Subcutaneous abdominal adipose tissue (tissue), 5 donors: ENCODE results near the gene MTCH2.
"Not testable (repeated sequence)": the region's sequence is repeated elsewhere in the genome, so short reads cannot be mapped to it uniquely, and the experiment has no call there.

Experiments
- H3K27ac ChIP-seq: one replicate; pipeline ENCODE4 v1.7.0; 2013; ENCODE audit warnings: low read depth, mild to moderate bottlenecking, inconsistent platforms, low read length, moderate library complexity
- H3K27me3 ChIP-seq, 5 donors: one replicate each; pipeline ENCODE4 v1.7.0; 2013; ENCODE audit warnings: low read length in 5 of 5, inconsistent platforms in 1 of 5; ENCODE audit not compliant: control insufficient read depth in 5 of 5, insufficient read depth in 4 of 5
- H3K36me3 ChIP-seq, 5 donors: one replicate each; pipeline ENCODE4 v1.7.0; 2013; ENCODE audit warnings: low read length in 5 of 5; ENCODE audit not compliant: control insufficient read depth in 5 of 5, insufficient read depth in 5 of 5
- H3K4me1 ChIP-seq, 5 donors: one replicate each; pipeline ENCODE4 v1.7.0; 2013; ENCODE audit warnings: low read length in 5 of 5, mild to moderate bottlenecking in 3 of 5, moderate library complexity in 1 of 5; ENCODE audit not compliant: control insufficient read depth in 5 of 5, insufficient read depth in 5 of 5
- H3K4me3 ChIP-seq, 5 donors: one replicate each; pipeline ENCODE4 v1.7.0; 2013; ENCODE audit warnings: low read length in 5 of 5, low read depth in 1 of 5
- H3K9ac ChIP-seq, 5 donors: one replicate each; pipeline ENCODE4 v1.7.0; 2013; ENCODE audit warnings: low read length in 5 of 5, mild to moderate bottlenecking in 4 of 5, moderate library complexity in 3 of 5
- H3K9me3 ChIP-seq, 5 donors: one replicate each; pipeline ENCODE4 v1.7.0; 2013; ENCODE audit warnings: low read length in 5 of 5; ENCODE audit not compliant: control insufficient read depth in 5 of 5
- donor health status: healthy.
- donor health status: healthy.
- donor health status: healthy.
- donor health status: healthy.
- donor health status: healthy.

Gene MTCH2

GRCh38 chr11:47645500-47645899, 3.1 kb upstream of the MTCH2 start:
- H3K27me3 ChIP-seq: no peaks in the 10 kb centered on the region
- no peaks in the 10 kb centered on the region for H3K9me3 ChIP-seq
- no peak overlapping the region for H3K27ac ChIP-seq
- no peak overlapping the region for H3K4me3 ChIP-seq
- no peak overlapping the region for H3K9ac ChIP-seq
- H3K36me3 ChIP-seq: no peaks in the 10 kb centered on the region
- peaks cover 6 to 28% (median 24%) of the 10 kb centered on the region in 5 donors for H3K4me1 ChIP-seq

GRCh38 chr11:47641600-47642098, 710 bp downstream of the MTCH2 start:
- Histone ChIP-seq H3K9ac (peak overlapping the region; percentile 71 to 98 (median 95)), H3K27me3 (no peaks in the 10 kb centered on the region), H3K27ac (peak overlapping the region; percentile 95), H3K4me1 (peaks cover 6 to 37% (median 28%) of the 10 kb centered on the region in 5 donors), H3K9me3 (no peaks in the 10 kb centered on the region), H3K4me3 (peak overlapping the region; percentile 69 to 95 (median 88)), H3K36me3 (peaks cover 6 to 20% (median 10%) of the 10 kb centered on the region in 5 donors)

- not testable (repeated sequence) for H3K9me3 ChIP-seq, H3K27me3 ChIP-seq
- H3K4me3 ChIP-seq: peak overlapping the region in 3 of 5 donors; percentile 69 to 92 (median 88)
- H3K4me1 ChIP-seq: peaks cover 6 to 37% (median 28%) of the 10 kb centered on the region in 5 donors
- H3K27ac ChIP-seq: peak overlapping the region; percentile 95
- peak overlapping the region in 2 of 5 donors; percentile 91 to 95 for H3K9ac ChIP-seq
- H3K36me3 ChIP-seq: peaks cover 6 to 23% (median 11%) of the 10 kb centered on the region in 5 donors
Measured at GRCh38 chr11:47640506-47640905, 1.9 kb downstream of the MTCH2 start.

GRCh38 chr11:47636331-47636730, 6.0 kb downstream of the MTCH2 start:
- peaks cover 25 to 58% (median 34%) of the 10 kb centered on the region in 5 donors for H3K36me3 ChIP-seq
- H3K27ac ChIP-seq: not testable (repeated sequence)

GRCh38 chr11:47631473-47631872, 10.9 kb downstream of the MTCH2 start:
- Histone ChIP-seq H3K9me3 (no peaks in the 10 kb centered on the region), H3K4me1 (no peaks in the 10 kb centered on the region), H3K27me3 (no peaks in the 10 kb centered on the region), H3K27ac (no peak overlapping the region), H3K9ac (no peak overlapping the region), H3K4me3 (no peak overlapping the region), H3K36me3 (peaks cover 38 to 83% (median 64%) of the 10 kb centered on the region in 5 donors)

More at GRCh38 chr11:47636331-47636730, 6.0 kb downstream of the MTCH2 start:
- not testable (repeated sequence) for H3K9me3 ChIP-seq, H3K4me3 ChIP-seq, H3K27me3 ChIP-seq, H3K9ac ChIP-seq
- H3K4me1 ChIP-seq: peaks cover 2 to 21% (median 12%) of the 10 kb centered on the region in 5 donors

GRCh38 chr11:47628026-47628425, 14.3 kb downstream of the MTCH2 start:
- Histone ChIP-seq H3K36me3 (peaks cover 35 to 92% (median 71%) of the 10 kb centered on the region in 5 donors), H3K4me3 (no peak overlapping the region), H3K27ac (no peak overlapping the region), H3K9me3 (no peaks in the 10 kb centered on the region), H3K9ac (no peak overlapping the region), H3K27me3 (no peaks in the 10 kb centered on the region), H3K4me1 (no peaks in the 10 kb centered on the region)

GRCh38 chr11:47626234-47626633, 16.1 kb downstream of the MTCH2 start:
- H3K9ac ChIP-seq: no peak overlapping the region
- no peak overlapping the region for H3K27ac ChIP-seq
- no peaks in the 10 kb centered on the region for H3K9me3 ChIP-seq
- no peaks in the 10 kb centered on the region for H3K27me3 ChIP-seq
- H3K4me3 ChIP-seq: no peak overlapping the region
- peaks cover 36 to 94% (median 78%) of the 10 kb centered on the region in 5 donors for H3K36me3 ChIP-seq
- peaks cover 0 to under 1% (median 0%) of the 10 kb centered on the region in 5 donors for H3K4me1 ChIP-seq

- peaks cover 1 to 31% (median 10%) of the 10 kb centered on the region in 5 donors for H3K4me1 ChIP-seq
- peak overlapping the region; percentile 45 for H3K27ac ChIP-seq
- no peak overlapping the region for H3K4me3 ChIP-seq
- H3K9me3 ChIP-seq: no peaks in the 10 kb centered on the region
- H3K36me3 ChIP-seq: peaks cover 26 to 67% (median 54%) of the 10 kb centered on the region in 5 donors
- no peaks in the 10 kb centered on the region for H3K27me3 ChIP-seq
- peak overlapping the region in 2 of 5 donors; percentile 2 to 6 for H3K9ac ChIP-seq
Measured at GRCh38 chr11:47620836-47621378, 21.5 kb downstream of the MTCH2 start.

GRCh38 chr11:47617417-47617809, 24.9 kb downstream of the MTCH2 start:
- peak overlapping the region in 2 of 5 donors; percentile 2 to 58 for H3K9ac ChIP-seq
- H3K36me3 ChIP-seq: peaks cover 17 to 33% (median 31%) of the 10 kb centered on the region in 5 donors
- H3K27ac ChIP-seq: peak overlapping the region; percentile 77

GRCh38 chr11:47616726-47617416, 25.5 kb downstream of the MTCH2 start:
- no peak overlapping the region for H3K4me3 ChIP-seq
- H3K27ac ChIP-seq: peak overlapping the region; percentile 77
- peaks cover 1 to 31% (median 21%) of the 10 kb centered on the region in 5 donors for H3K4me1 ChIP-seq
- H3K9ac ChIP-seq: peak overlapping the region in 1 of 5 donors; percentile 58
- H3K9me3 ChIP-seq: no peaks in the 10 kb centered on the region
- H3K36me3 ChIP-seq: peaks cover 12 to 29% (median 26%) of the 10 kb centered on the region in 5 donors
- H3K27me3 ChIP-seq: no peaks in the 10 kb centered on the region

More at GRCh38 chr11:47617417-47617809, 24.9 kb downstream of the MTCH2 start:
- peaks cover 1 to 31% (median 19%) of the 10 kb centered on the region in 5 donors for H3K4me1 ChIP-seq
- H3K27me3 ChIP-seq: no peaks in the 10 kb centered on the region
- no peaks in the 10 kb centered on the region for H3K9me3 ChIP-seq
- H3K4me3 ChIP-seq: no peak overlapping the region
